ENCODE results near the gene RSBN1. TPM values are rescaled to one million over a fixed set of nuclear protein-coding genes. Genes with fewer than 3 reads are reported as not detected.

The RSBN1 gene
- total RNA-seq, 1 donor from 2014 or later: 11.8 TPM

DNA sequence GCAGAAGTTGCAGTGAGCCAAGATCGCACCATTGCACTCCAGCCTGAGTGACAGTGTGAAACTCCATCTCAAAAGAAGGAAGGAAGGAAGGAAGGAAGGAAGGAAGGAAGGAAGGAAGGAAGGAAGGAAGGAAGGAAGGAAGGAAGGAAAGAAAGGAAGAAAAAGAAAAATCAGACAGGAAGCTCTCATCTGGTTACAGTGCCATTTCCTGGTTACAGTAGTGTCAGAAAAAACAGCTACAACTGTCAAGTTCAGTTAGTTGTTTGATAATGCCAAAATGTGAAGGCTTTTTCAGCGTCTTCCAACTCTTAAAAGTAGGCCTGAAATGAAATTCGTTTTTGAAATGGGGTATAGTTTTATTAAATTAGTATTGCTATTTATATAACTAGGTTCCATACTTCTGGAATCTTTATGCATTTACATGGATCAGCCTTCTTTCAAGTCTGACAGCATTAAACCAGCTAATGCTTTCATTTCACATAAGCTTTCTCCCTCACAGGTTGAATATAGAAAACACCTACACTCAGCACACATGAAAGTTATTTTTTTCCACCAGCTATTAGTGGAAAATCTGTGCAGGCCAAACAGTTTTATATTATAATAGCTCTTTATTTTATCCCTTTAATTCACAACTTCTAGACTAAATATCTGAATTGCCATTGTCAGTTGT is 38.0 kb upstream of the RSBN1 start:
- no peak for DNase-seq (ENCODE audit: low spot score)
- H3K27me3 Mint-ChIP-seq (ENCODE audit: low read depth): no peaks in the 10 kb centered on the region
- H3K36me3 Mint-ChIP-seq (ENCODE audit: low read depth): peaks cover 6% of the 10 kb centered on the region
- H3K27ac Mint-ChIP-seq (ENCODE audit: unreplicated experiment): no peak overlapping the region
- no peaks in the 10 kb centered on the region for H3K4me1 Mint-ChIP-seq (ENCODE audit: low read depth)
- TF ChIP-seq, protein P1, sequence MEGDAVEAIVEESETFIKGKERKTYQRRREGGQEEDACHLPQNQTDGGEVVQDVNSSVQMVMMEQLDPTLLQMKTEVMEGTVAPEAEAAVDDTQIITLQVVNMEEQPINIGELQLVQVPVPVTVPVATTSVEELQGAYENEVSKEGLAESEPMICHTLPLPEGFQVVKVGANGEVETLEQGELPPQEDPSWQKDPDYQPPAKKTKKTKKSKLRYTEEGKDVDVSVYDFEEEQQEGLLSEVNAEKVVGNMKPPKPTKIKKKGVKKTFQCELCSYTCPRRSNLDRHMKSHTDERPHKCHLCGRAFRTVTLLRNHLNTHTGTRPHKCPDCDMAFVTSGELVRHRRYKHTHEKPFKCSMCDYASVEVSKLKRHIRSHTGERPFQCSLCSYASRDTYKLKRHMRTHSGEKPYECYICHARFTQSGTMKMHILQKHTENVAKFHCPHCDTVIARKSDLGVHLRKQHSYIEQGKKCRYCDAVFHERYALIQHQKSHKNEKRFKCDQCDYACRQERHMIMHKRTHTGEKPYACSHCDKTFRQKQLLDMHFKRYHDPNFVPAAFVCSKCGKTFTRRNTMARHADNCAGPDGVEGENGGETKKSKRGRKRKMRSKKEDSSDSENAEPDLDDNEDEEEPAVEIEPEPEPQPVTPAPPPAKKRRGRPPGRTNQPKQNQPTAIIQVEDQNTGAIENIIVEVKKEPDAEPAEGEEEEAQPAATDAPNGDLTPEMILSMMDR (IDR thresholded peaks at IDR 0.05): no peak
- no peak overlapping the region for H3K4me3 Mint-ChIP-seq (ENCODE audit: unreplicated experiment)
- H3K9me3 Mint-ChIP-seq (ENCODE audit: low read depth): peaks cover 14% of the 10 kb centered on the region

DNA sequence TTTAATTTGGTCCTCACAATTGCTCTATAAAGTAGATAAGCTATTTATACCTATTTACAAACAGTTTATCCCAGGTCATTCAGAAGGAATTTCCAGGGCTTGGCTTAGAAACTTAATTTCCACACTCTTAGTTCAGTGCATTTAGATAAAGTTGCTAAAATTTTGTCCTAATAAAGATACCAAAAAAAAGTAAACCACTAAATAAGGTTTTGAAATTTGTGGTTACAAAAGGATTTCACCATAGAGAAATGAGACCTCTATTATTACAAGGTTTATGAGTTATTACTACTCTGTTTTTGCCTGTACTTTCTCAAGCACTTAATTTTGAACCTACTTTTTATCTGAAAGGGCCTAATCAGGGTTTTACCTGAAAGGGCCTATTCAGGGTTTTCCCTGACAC is 36.8 kb upstream of the RSBN1 start:
- Mint-ChIP-seq H3K9me3 (ENCODE audit: low read depth) (peaks cover 14% of the 10 kb centered on the region), H3K4me3 (ENCODE audit: unreplicated experiment) (no peak overlapping the region), H3K27me3 (ENCODE audit: low read depth) (no peaks in the 10 kb centered on the region), H3K36me3 (ENCODE audit: low read depth) (peaks cover 6% of the 10 kb centered on the region), H3K27ac (ENCODE audit: unreplicated experiment) (no peak overlapping the region), H3K4me1 (ENCODE audit: low read depth) (no peaks in the 10 kb centered on the region)
- no peak for DNase-seq (ENCODE audit: low spot score)
- TF ChIP-seq, protein P1 (IDR thresholded peaks at IDR 0.05): no peak

DNA sequence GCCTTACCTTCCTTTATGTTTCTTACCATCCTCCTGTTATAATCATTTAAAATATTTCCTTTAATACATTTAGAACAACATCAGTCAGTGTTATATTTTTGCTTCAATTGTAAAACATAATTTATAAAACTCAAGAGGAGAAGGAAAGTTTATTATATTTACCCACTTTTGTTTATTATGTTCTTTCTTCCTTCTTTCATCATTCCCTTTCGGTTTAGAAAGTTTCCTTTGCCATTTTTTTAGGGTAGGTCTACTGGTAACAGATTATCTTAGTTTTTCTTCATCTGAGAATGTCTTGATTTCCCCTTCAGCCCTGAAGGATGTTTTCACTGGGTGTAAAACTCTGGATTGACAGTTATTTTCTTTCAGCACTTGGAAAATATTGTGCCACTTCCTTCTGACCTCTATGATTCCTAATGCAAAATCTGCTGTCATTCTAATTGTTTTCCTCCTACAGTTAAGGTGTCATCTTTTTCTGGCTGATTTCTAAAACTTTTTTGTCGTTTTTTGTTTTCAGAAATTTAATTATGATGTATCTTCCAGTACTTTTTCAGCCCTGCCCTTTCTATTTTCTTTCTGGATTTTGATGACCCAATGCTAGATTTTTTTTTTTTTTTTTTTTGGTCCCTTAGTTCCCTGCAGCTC is 34.2 kb upstream of the RSBN1 start:
- Mint-ChIP-seq H3K9me3 (ENCODE audit: low read depth) (peaks cover 16% of the 10 kb centered on the region), H3K27ac (ENCODE audit: unreplicated experiment) (no peak overlapping the region), H3K27me3 (ENCODE audit: low read depth) (no peaks in the 10 kb centered on the region), H3K36me3 (ENCODE audit: low read depth) (peaks cover 6% of the 10 kb centered on the region), H3K4me1 (ENCODE audit: low read depth) (no peaks in the 10 kb centered on the region), H3K4me3 (ENCODE audit: unreplicated experiment) (no peak overlapping the region)
- TF ChIP-seq, protein P1 (IDR thresholded peaks at IDR 0.05): no peak
- DNase-seq (ENCODE audit: low spot score): no peak

DNA sequence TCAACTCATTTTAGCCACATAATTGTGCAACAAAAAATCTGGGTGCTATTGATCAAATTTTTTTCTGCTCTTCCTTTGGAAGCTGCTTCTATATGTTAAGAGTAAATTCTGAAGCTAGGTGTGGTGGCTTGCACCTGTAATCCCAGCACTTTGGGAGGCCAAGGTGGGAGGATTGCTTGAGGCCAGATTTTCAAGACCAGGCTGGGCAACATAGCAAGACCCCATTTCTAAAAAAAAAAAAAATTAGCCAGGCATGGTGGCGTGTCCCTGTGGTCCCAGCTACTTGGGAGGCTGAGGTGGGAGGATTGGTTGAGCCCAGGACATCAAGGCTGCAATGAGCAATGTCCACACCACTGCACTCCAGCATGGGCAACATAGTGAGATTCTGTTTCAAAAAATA is 24.3 kb upstream of the RSBN1 start:
- Mint-ChIP-seq H3K9me3 (ENCODE audit: low read depth) (peaks cover 6% of the 10 kb centered on the region), H3K27ac (ENCODE audit: unreplicated experiment) (no peak overlapping the region), H3K36me3 (ENCODE audit: low read depth) (no peaks in the 10 kb centered on the region), H3K4me1 (ENCODE audit: low read depth) (no peaks in the 10 kb centered on the region), H3K4me3 (ENCODE audit: unreplicated experiment) (no peak overlapping the region), H3K27me3 (ENCODE audit: low read depth) (peaks cover 3% of the 10 kb centered on the region)
- TF ChIP-seq, protein P1 (IDR thresholded peaks at IDR 0.05): no peak
- DNase-seq (ENCODE audit: low spot score): no peak

DNA sequence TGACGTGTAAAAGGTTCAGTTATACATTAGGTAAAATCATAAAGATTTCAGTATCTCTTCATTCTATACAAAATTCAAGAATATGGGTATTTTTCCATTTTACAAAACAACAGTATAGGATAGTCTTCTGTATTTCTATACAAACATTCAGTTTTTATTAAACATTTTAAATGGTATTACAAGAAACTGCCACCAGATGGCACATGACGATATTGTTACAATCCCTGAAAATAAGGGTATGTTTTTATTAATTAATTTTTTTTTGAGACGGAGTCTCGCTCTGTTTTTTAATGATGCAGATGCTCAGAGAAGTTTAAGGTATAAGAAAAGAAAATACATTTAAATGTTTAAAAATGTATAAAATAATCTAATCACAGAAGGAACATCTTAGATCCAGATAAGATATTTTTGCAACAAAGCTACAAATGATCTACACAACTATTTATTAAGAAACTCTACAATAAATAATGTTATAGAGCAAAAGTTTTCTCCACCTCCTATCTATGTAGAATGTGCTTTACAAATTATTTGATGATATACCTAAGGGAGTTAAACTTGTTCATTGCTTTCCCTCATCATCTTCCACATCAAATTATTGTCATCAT is 23.5 kb upstream of the RSBN1 start:
- Mint-ChIP-seq H3K4me1 (ENCODE audit: low read depth) (no peaks in the 10 kb centered on the region), H3K4me3 (ENCODE audit: unreplicated experiment) (no peak overlapping the region), H3K27ac (ENCODE audit: unreplicated experiment) (no peak overlapping the region), H3K9me3 (ENCODE audit: low read depth) (peaks cover 4% of the 10 kb centered on the region), H3K36me3 (ENCODE audit: low read depth) (no peaks in the 10 kb centered on the region), H3K27me3 (ENCODE audit: low read depth) (peaks cover 3% of the 10 kb centered on the region)
- TF ChIP-seq, protein P1 (IDR thresholded peaks at IDR 0.05): peak; percentile 92
- DNase-seq (ENCODE audit: low spot score): no peak
